ENCODE measurements around the gene TNNC1.
A peak's percentile ranks its signal among the peaks of the same experiment; 100 is the strongest.

Gene TNNC1

GRCh38 chr3:52494886-52495495 is 41.1 kb upstream of the TNNC1 start, which contains the start of gene STAB1:
Gene STAB1, plus strand, starts transcription at chr3:52495338. Its CDS starts 76 bp downstream, at chr3:52495414.
- peak; percentile 32 to 67 (median 51) for DNase-seq
- no peak within 1 kb of the TSS for H3K27ac ChIP-seq (ENCODE audit: insufficient read depth in 1 of 2, low read depth in 1 of 2, low read length in 2 of 2, poor library complexity in 1 of 2, severe bottlenecking in 2 of 2)
- WGBS (ENCODE audit: insufficient coverage) = 0% methylated on average over 22 of the region's 25 CpGs
- CTCF ChIA-PET = interaction anchor here (0.9 to 5.8 kb wide), 7 partner anchors 12 to 68 kb away, joined by 3 to 43 read pairs (median 4); no protein-coding TSS in a partner anchor
- peaks cover 5 to 98% (median 85%) of the 10 kb centered on the region in 4 experiments for H3K4me1 ChIP-seq (ENCODE audit: control extremely low read depth in 1 of 4, control insufficient read depth in 4 of 4, insufficient read depth in 4 of 4, low read length in 3 of 4)
- H3K36me3 ChIP-seq (ENCODE audit: control insufficient read depth in 4 of 4, insufficient read depth in 4 of 4, low read length in 3 of 4) = peaks cover 1 to 38% (median 15%) of the 10 kb centered on the region in 4 experiments
- peak within 1 kb of the TSS in 6 of 7 experiments; percentile 13 to 74 (median 60) for H3K4me3 ChIP-seq (ENCODE audit: control insufficient read depth in 1 of 7, extremely low read depth in 1 of 7, insufficient read depth in 4 of 7, low read depth in 2 of 7, low read length in 6 of 7)
- H3K9me3 ChIP-seq (ENCODE audit: control extremely low read depth in 1 of 5, control insufficient read depth in 4 of 5, insufficient read depth in 2 of 5, low read depth in 1 of 5, low read length in 4 of 5) = no peaks in the 10 kb centered on the region
- no peaks in the 10 kb centered on the region for H3K27me3 ChIP-seq (replicated peaks in 2 of 5; ENCODE audit: control insufficient read depth in 4 of 5, insufficient read depth in 5 of 5, low read length in 4 of 5)
- POLR2A ChIA-PET = interaction anchor here (0.7 to 1.4 kb wide), 2 partner anchors 37 to 41 kb away, joined by 5 to 6 read pairs; partner anchors contain the start of gene UQCC5

GRCh38 chr3:52494445-52494844 is 40.6 kb upstream of the TNNC1 start:
- Histone ChIP-seq H3K27ac (ENCODE audit: insufficient read depth in 1 of 2, low read depth in 1 of 2, low read length in 2 of 2, poor library complexity in 1 of 2, severe bottlenecking in 2 of 2) (no peak overlapping the region), H3K9me3 (ENCODE audit: control extremely low read depth in 1 of 5, control insufficient read depth in 4 of 5, insufficient read depth in 2 of 5, low read depth in 1 of 5, low read length in 4 of 5) (no peaks in the 10 kb centered on the region), H3K4me3 (ENCODE audit: control insufficient read depth in 1 of 7, extremely low read depth in 1 of 7, insufficient read depth in 4 of 7, low read depth in 2 of 7, low read length in 6 of 7) (peak overlapping the region in 1 of 7 experiments; percentile 74), H3K4me1 (ENCODE audit: control extremely low read depth in 1 of 4, control insufficient read depth in 4 of 4, insufficient read depth in 4 of 4, low read length in 3 of 4) (peaks cover 5 to 100% (median 87%) of the 10 kb centered on the region in 4 experiments), H3K36me3 (ENCODE audit: control insufficient read depth in 4 of 4, insufficient read depth in 4 of 4, low read length in 3 of 4) (peaks cover 7 to 43% (median 18%) of the 10 kb centered on the region in 4 experiments), H3K27me3 (replicated peaks in 2 of 5; ENCODE audit: control insufficient read depth in 4 of 5, insufficient read depth in 5 of 5, low read length in 4 of 5) (no peaks in the 10 kb centered on the region)
- no peak for DNase-seq
- 80% methylated on average over 6 of the region's 7 CpGs for WGBS (ENCODE audit: insufficient coverage)
- CTCF ChIA-PET = interaction anchor here (0.9 to 5.8 kb wide), 5 partner anchors 12 to 67 kb away, joined by 3 to 43 read pairs (median 3); no protein-coding TSS in a partner anchor
- POLR2A ChIA-PET = no interaction called here

GRCh38 chr3:52493232-52494017 is 39.6 kb upstream of the TNNC1 start:
- Histone ChIP-seq H3K27me3 (replicated peaks in 2 of 5; ENCODE audit: control insufficient read depth in 4 of 5, insufficient read depth in 5 of 5, low read length in 4 of 5) (no peaks in the 10 kb centered on the region), H3K4me3 (ENCODE audit: control insufficient read depth in 1 of 7, extremely low read depth in 1 of 7, insufficient read depth in 4 of 7, low read depth in 2 of 7, low read length in 6 of 7) (no peak overlapping the region), H3K27ac (ENCODE audit: insufficient read depth in 1 of 2, low read depth in 1 of 2, low read length in 2 of 2, poor library complexity in 1 of 2, severe bottlenecking in 2 of 2) (no peak overlapping the region), H3K4me1 (ENCODE audit: control extremely low read depth in 1 of 4, control insufficient read depth in 4 of 4, insufficient read depth in 4 of 4, low read length in 3 of 4) (peaks cover 5 to 94% (median 78%) of the 10 kb centered on the region in 4 experiments), H3K9me3 (ENCODE audit: control extremely low read depth in 1 of 5, control insufficient read depth in 4 of 5, insufficient read depth in 2 of 5, low read depth in 1 of 5, low read length in 4 of 5) (no peaks in the 10 kb centered on the region), H3K36me3 (ENCODE audit: control insufficient read depth in 4 of 4, insufficient read depth in 4 of 4, low read length in 3 of 4) (peaks cover 10 to 51% (median 23%) of the 10 kb centered on the region in 4 experiments)
- DNase-seq = no peak
- CTCF ChIA-PET = interaction anchor here (5.8 to 6.1 kb wide), 2 partner anchors 21 to 23 kb away, joined by 43 to 65 read pairs; no protein-coding TSS in a partner anchor
- POLR2A ChIA-PET = no interaction called here
- WGBS (ENCODE audit: insufficient coverage) = 96% methylated on average over 4 of the region's 7 CpGs

GRCh38 chr3:52492059-52492458 is 38.2 kb upstream of the TNNC1 start:
- no peak for DNase-seq
- ChIA-PET CTCF (interaction anchor here (1.8 to 6.1 kb wide), 2 partner anchors 9 to 20 kb away, joined by 5 to 65 read pairs; no protein-coding TSS in a partner anchor), POLR2A (no interaction called here)
- peaks cover 12 to 64% (median 31%) of the 10 kb centered on the region in 4 experiments for H3K36me3 ChIP-seq (ENCODE audit: control insufficient read depth in 4 of 4, insufficient read depth in 4 of 4, low read length in 3 of 4)
- no peak overlapping the region for H3K4me3 ChIP-seq (ENCODE audit: control insufficient read depth in 1 of 7, extremely low read depth in 1 of 7, insufficient read depth in 4 of 7, low read depth in 2 of 7, low read length in 6 of 7)
- H3K27ac ChIP-seq (ENCODE audit: insufficient read depth in 1 of 2, low read depth in 1 of 2, low read length in 2 of 2, poor library complexity in 1 of 2, severe bottlenecking in 2 of 2) = no peak overlapping the region
- peaks cover 0 to 80% (median 66%) of the 10 kb centered on the region in 4 experiments for H3K4me1 ChIP-seq (ENCODE audit: control extremely low read depth in 1 of 4, control insufficient read depth in 4 of 4, insufficient read depth in 4 of 4, low read length in 3 of 4)
- no peaks in the 10 kb centered on the region for H3K9me3 ChIP-seq (ENCODE audit: control extremely low read depth in 1 of 5, control insufficient read depth in 4 of 5, insufficient read depth in 2 of 5, low read depth in 1 of 5, low read length in 4 of 5)
- WGBS (ENCODE audit: insufficient coverage) = 96% methylated on average over 20 of the region's 21 CpGs
- no peaks in the 10 kb centered on the region for H3K27me3 ChIP-seq (replicated peaks in 2 of 5; ENCODE audit: control insufficient read depth in 4 of 5, insufficient read depth in 5 of 5, low read length in 4 of 5)

GRCh38 chr3:52490939-52491526 is 37.2 kb upstream of the TNNC1 start:
- ChIA-PET POLR2A (interaction anchor here (0.6 to 1.7 kb wide), 4 partner anchors 8 to 218 kb away, joined by 3 to 7 read pairs (median 4); no protein-coding TSS in a partner anchor), CTCF (interaction anchor here (0.9 to 6.1 kb wide), 7 partner anchors 8 to 79 kb away, joined by 3 to 65 read pairs (median 4); partner anchors contain the start of gene UQCC5)
- no peaks in the 10 kb centered on the region for H3K9me3 ChIP-seq (ENCODE audit: control extremely low read depth in 1 of 5, control insufficient read depth in 4 of 5, insufficient read depth in 2 of 5, low read depth in 1 of 5, low read length in 4 of 5)
- no peak overlapping the region for H3K27ac ChIP-seq (ENCODE audit: insufficient read depth in 1 of 2, low read depth in 1 of 2, low read length in 2 of 2, poor library complexity in 1 of 2, severe bottlenecking in 2 of 2)
- no peaks in the 10 kb centered on the region for H3K27me3 ChIP-seq (replicated peaks in 2 of 5; ENCODE audit: control insufficient read depth in 4 of 5, insufficient read depth in 5 of 5, low read length in 4 of 5)
- H3K4me1 ChIP-seq (ENCODE audit: control extremely low read depth in 1 of 4, control insufficient read depth in 4 of 4, insufficient read depth in 4 of 4, low read length in 3 of 4) = peaks cover 0 to 70% (median 57%) of the 10 kb centered on the region in 4 experiments
- peak overlapping the region in 2 of 7 experiments; percentile 2 to 6 for H3K4me3 ChIP-seq (ENCODE audit: control insufficient read depth in 1 of 7, extremely low read depth in 1 of 7, insufficient read depth in 4 of 7, low read depth in 2 of 7, low read length in 6 of 7)
- DNase-seq = peak; percentile 36 to 74 (median 69)
- peaks cover 13 to 65% (median 39%) of the 10 kb centered on the region in 4 experiments for H3K36me3 ChIP-seq (ENCODE audit: control insufficient read depth in 4 of 4, insufficient read depth in 4 of 4, low read length in 3 of 4)
- WGBS (ENCODE audit: insufficient coverage) = 35% methylated on average over 18 of the region's 23 CpGs

DNA sequence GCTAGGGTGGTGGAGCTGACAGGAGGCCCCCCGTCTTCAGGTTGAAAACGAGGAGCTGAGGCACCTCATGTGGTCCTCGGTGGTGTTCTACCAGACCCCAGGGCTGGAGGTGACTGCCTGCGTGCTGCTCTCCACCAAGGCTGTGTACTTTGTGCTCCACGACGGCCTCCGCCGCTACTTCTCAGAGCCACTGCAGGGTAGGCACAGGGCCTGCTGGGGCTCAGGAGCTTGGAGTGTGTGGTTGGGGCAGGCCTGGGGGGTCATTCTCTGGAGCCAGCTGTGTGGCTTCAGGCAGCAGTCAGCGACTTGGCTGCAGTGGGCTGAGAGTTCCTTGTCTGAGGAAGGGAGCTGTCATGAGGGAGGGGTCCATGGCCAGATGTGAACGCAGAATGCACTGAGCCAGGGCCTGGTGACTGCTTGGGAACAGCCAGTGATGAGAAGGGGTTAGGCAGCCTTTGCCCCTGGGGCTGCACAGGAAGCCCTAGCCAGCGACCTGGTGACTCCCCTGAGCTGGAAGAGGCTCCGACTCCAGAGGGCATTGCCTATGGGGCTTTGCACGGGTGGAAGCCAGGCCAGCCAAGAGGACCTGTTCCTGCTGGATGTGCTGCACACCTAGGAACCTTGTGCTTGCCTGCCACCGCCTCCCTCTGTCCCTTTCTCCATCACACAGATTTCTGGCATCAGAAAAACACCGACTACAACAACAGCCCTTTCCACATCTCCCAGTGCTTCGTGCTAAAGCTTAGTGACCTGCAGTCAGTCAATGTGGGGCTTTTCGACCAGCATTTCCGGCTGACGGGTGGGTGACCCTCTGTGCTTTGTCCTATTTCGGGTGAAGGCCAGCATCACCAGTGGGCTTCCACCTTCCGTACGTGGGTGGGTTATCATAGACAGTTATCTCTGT is 36.4 kb upstream of the TNNC1 start:
- H3K27me3 ChIP-seq (replicated peaks in 2 of 5; ENCODE audit: control insufficient read depth in 4 of 5, insufficient read depth in 5 of 5, low read length in 4 of 5) = no peaks in the 10 kb centered on the region
- POLR2A ChIA-PET = interaction anchor here (0.6 to 1.7 kb wide), 3 partner anchors 9 to 218 kb away, joined by 4 to 7 read pairs (median 5); no protein-coding TSS in a partner anchor
- peaks cover 0 to 62% (median 50%) of the 10 kb centered on the region in 4 experiments for H3K4me1 ChIP-seq (ENCODE audit: control extremely low read depth in 1 of 4, control insufficient read depth in 4 of 4, insufficient read depth in 4 of 4, low read length in 3 of 4)
- H3K9me3 ChIP-seq (ENCODE audit: control extremely low read depth in 1 of 5, control insufficient read depth in 4 of 5, insufficient read depth in 2 of 5, low read depth in 1 of 5, low read length in 4 of 5) = no peaks in the 10 kb centered on the region
- no peak overlapping the region for H3K27ac ChIP-seq (ENCODE audit: insufficient read depth in 1 of 2, low read depth in 1 of 2, low read length in 2 of 2, poor library complexity in 1 of 2, severe bottlenecking in 2 of 2)
- peaks cover 13 to 72% (median 45%) of the 10 kb centered on the region in 4 experiments for H3K36me3 ChIP-seq (ENCODE audit: control insufficient read depth in 4 of 4, insufficient read depth in 4 of 4, low read length in 3 of 4)
- WGBS (ENCODE audit: insufficient coverage) = 58% methylated on average over 10 of the region's 22 CpGs
- no peak for DNase-seq
- H3K4me3 ChIP-seq (ENCODE audit: control insufficient read depth in 1 of 7, extremely low read depth in 1 of 7, insufficient read depth in 4 of 7, low read depth in 2 of 7, low read length in 6 of 7) = no peak overlapping the region
- CTCF ChIA-PET = interaction anchor here (0.7 to 6.1 kb wide), 9 partner anchors 7 to 78 kb away, joined by 3 to 65 read pairs (median 3); partner anchors contain the start of gene UQCC5
